H1 (cell line): ENCODE measurements around the gene MSTN. TPM values are rescaled to one million over a fixed set of nuclear protein-coding genes. Genes with fewer than 3 reads are reported as not detected.

ENCODE experiments used
- CTCF ChIA-PET: fragments of 300-600 bp; sonication (Branson Sonifier 250); formaldehyde crosslinking; loops from one replicate; lab custom pipeline; 2021; ENCODE audit not compliant: partially characterized antibody; lab: Charles Lee
- POLR2A ChIA-PET: fragments of 300-600 bp; sonication (Branson Sonifier 250); formaldehyde crosslinking; loops from one replicate; lab custom pipeline; 2021; ENCODE audit warnings: inconsistent platforms; ENCODE audit not compliant: partially characterized antibody; lab: Charles Lee
- DNase-seq, 2 experiments: peaks; one replicate each; pipeline versions ENCODE4 v3.0.0 to v3.0.0-alpha.2; 2010 to 2022; ENCODE audit warnings: low spot score in 2 of 2, low read depth in 1 of 2, mixed read lengths in 1 of 2
- FAIRE-seq: peaks from 2 replicates; lab custom pipeline; 2011; peaks lifted over from hg19 to GRCh38; lab: Jason Lieb, UNC
- H2AFZ ChIP-seq: 2 replicates; pipeline ENCODE4 v1.8.1; 2012; ENCODE audit warnings: low read length, inconsistent platforms
- H2AK5ac ChIP-seq: 2 replicates; pipeline ENCODE4 v1.6.1; 2013; ENCODE audit warnings: low read depth, low read length
- H2BK120ac ChIP-seq: replicated peaks from 2 replicates; pipeline ENCODE3; 2013; ENCODE audit warnings: low read depth, low read length, inconsistent platforms
- H2BK12ac ChIP-seq: 2 replicates; pipeline ENCODE4 v1.6.1; 2013; ENCODE audit warnings: low read depth, low read length
- H2BK15ac ChIP-seq: 2 replicates; pipeline ENCODE4 v1.6.1; 2013; ENCODE audit warnings: low read length
- H2BK20ac ChIP-seq: 2 replicates; pipeline ENCODE4 v1.6.1; 2013; ENCODE audit warnings: low read length
- H2BK5ac ChIP-seq: 2 replicates; pipeline ENCODE4 v1.6.1; 2013; ENCODE audit warnings: low read depth, low read length
- H3K14ac ChIP-seq: 2 replicates; pipeline ENCODE4 v1.6.1; 2013; ENCODE audit warnings: inconsistent platforms; ENCODE audit not compliant: insufficient read length
- H3K18ac ChIP-seq: 2 replicates; pipeline ENCODE4 v1.6.1; 2013; ENCODE audit warnings: low read length; ENCODE audit errors: extremely low read depth
- H3K23ac ChIP-seq: 2 replicates; pipeline ENCODE4 v1.6.1; 2013; ENCODE audit warnings: inconsistent platforms; ENCODE audit not compliant: insufficient read length
- H3K23me2 ChIP-seq: 2 replicates; pipeline ENCODE4 v1.6.1; 2013; ENCODE audit warnings: low read depth, low read length
- H3K27ac ChIP-seq: 2 replicates; pipeline ENCODE4 v1.6.1; 2011; ENCODE audit warnings: low read depth, low read length, inconsistent platforms
- H3K27me3 ChIP-seq, 4 experiments: replicated peaks in 1 of 4; 1 replicate in 1 of 4; 2 replicates in 3 of 4; pipeline versions ENCODE4 v1.6.1 to v1.8.1; 2011 to 2013; ENCODE audit warnings: low read length in 3 of 4, mild to moderate bottlenecking in 3 of 4, inconsistent platforms in 2 of 4, mixed read lengths in 2 of 4, moderate library complexity in 1 of 4; ENCODE audit not compliant: control insufficient read depth in 3 of 4, insufficient read depth in 3 of 4; ENCODE audit errors: extremely low read depth in 1 of 4
- H3K36me3 ChIP-seq, 4 experiments: 2 replicates each; pipeline versions ENCODE4 v1.6.1 to v1.8.1; 2011 to 2013; ENCODE audit warnings: mild to moderate bottlenecking in 4 of 4, low read length in 3 of 4, moderate library complexity in 2 of 4, control low read depth in 1 of 4, inconsistent platforms in 1 of 4; ENCODE audit not compliant: insufficient read depth in 4 of 4, control insufficient read depth in 2 of 4
- H3K4ac ChIP-seq: replicated peaks from 2 replicates; pipeline ENCODE3; 2013; ENCODE audit warnings: low read length, low read depth, mixed read lengths, inconsistent platforms; ENCODE audit not compliant: insufficient read length
- H3K4me1 ChIP-seq, 4 experiments: replicated peaks in 1 of 4; 1 replicate in 1 of 4; 2 replicates in 3 of 4; pipeline versions ENCODE4 v1.6.1 to v1.8.1; 2011 to 2013; ENCODE audit warnings: low read length in 3 of 4, inconsistent platforms in 2 of 4, mixed read lengths in 1 of 4; ENCODE audit not compliant: insufficient read depth in 4 of 4, control insufficient read depth in 3 of 4
- H3K4me2 ChIP-seq, 2 experiments: 2 replicates each; pipeline versions ENCODE4 v1.6.1 to v1.8.1; 2011 to 2013; ENCODE audit warnings: low read depth in 2 of 2, low read length in 2 of 2, control low read depth in 1 of 2, inconsistent platforms in 1 of 2, mild to moderate bottlenecking in 1 of 2; ENCODE audit not compliant: insufficient read depth in 1 of 2
- H3K4me3 ChIP-seq, 4 experiments: fragments of 200-600, 300-600 bp in 1 of 4; sonication (generic), shearing (Covaris generic), sonication (Bioruptor Twin) in 1 of 4; 2 replicates each; pipeline versions ENCODE4 v1.5.1 to v1.8.1; 2011 to 2016; ENCODE audit warnings: low read length in 4 of 4, low read depth in 3 of 4, control low read depth in 2 of 4, inconsistent platforms in 2 of 4, mild to moderate bottlenecking in 2 of 4, mixed read lengths in 1 of 4, moderate library complexity in 1 of 4; ENCODE audit not compliant: insufficient read depth in 2 of 4; ENCODE audit errors: extremely low read depth in 1 of 4
- H3K56ac ChIP-seq: replicated peaks from 2 replicates; pipeline ENCODE3; 2013; ENCODE audit warnings: low read depth, mild to moderate bottlenecking, mixed read lengths, low read length, inconsistent platforms; ENCODE audit not compliant: insufficient read length
- H3K79me1 ChIP-seq: 2 replicates; pipeline ENCODE4 v1.6.1; 2013; ENCODE audit warnings: low read depth, low read length, control low read depth
- H3K79me2 ChIP-seq, 2 experiments: 2 replicates each; pipeline versions ENCODE4 v1.6.1 to v1.8.1; 2012 to 2013; ENCODE audit warnings: low read length in 2 of 2, mild to moderate bottlenecking in 2 of 2, inconsistent platforms in 1 of 2; ENCODE audit not compliant: insufficient read depth in 2 of 2, control insufficient read depth in 1 of 2
- H3K9ac ChIP-seq, 4 experiments: replicated peaks in 1 of 4; 1 replicate in 1 of 4; 2 replicates in 3 of 4; pipeline versions ENCODE4 v1.6.1 to v1.8.1; 2011 to 2013; ENCODE audit warnings: low read depth in 3 of 4, low read length in 3 of 4, control low read depth in 2 of 4, mild to moderate bottlenecking in 2 of 4, moderate library complexity in 2 of 4, inconsistent platforms in 1 of 4; ENCODE audit errors: extremely low read depth in 1 of 4
- H3K9me3 ChIP-seq, 2 experiments: 2 replicates each; pipeline versions ENCODE4 v1.6.1 to v1.8.1; 2012 to 2013; ENCODE audit warnings: mild to moderate bottlenecking in 2 of 2, moderate library complexity in 2 of 2, control low read depth in 1 of 2, inconsistent platforms in 1 of 2, low read depth in 1 of 2, low read length in 1 of 2, mixed read lengths in 1 of 2; ENCODE audit not compliant: insufficient read depth in 2 of 2
- H4K20me1 ChIP-seq, 2 experiments: replicated peaks in 1 of 2; 2 replicates each; pipeline versions ENCODE3 to v1.8.1; 2011 to 2013; ENCODE audit warnings: inconsistent platforms in 2 of 2, low read length in 2 of 2, mild to moderate bottlenecking in 1 of 2; ENCODE audit not compliant: insufficient read depth in 2 of 2, control insufficient read depth in 1 of 2
- H4K5ac ChIP-seq: 2 replicates; pipeline ENCODE4 v1.6.1; 2013; ENCODE audit warnings: low read length, low read depth, mixed read lengths, inconsistent platforms; ENCODE audit not compliant: insufficient read length
- H4K8ac ChIP-seq: 2 replicates; pipeline ENCODE4 v1.8.0; 2013; ENCODE audit warnings: mild to moderate bottlenecking, moderate library complexity, low read length, inconsistent platforms; ENCODE audit not compliant: insufficient read depth; ENCODE audit errors: extremely low read depth
- H4K91ac ChIP-seq: replicated peaks from 2 replicates; pipeline ENCODE3; 2013; ENCODE audit warnings: low read length, mixed read lengths, inconsistent platforms; ENCODE audit not compliant: insufficient read length
- BACH1 ChIP-seq: IDR thresholded peaks from 2 replicates; pipeline ENCODE4 v1.6.1; 2012; ENCODE audit warnings: low read length, improper control_type of control experiment
- BRCA1 ChIP-seq: IDR thresholded peaks from 2 replicates; pipeline ENCODE4 v1.6.1; 2012; ENCODE audit warnings: low read depth, low read length, improper control_type of control experiment
- CTBP2 ChIP-seq: IDR thresholded peaks from 2 replicates; pipeline ENCODE4 v1.7.0; 2011; ENCODE audit warnings: borderline replicate concordance, mild to moderate bottlenecking, moderate library complexity, mixed read lengths, low read length; ENCODE audit not compliant: insufficient read depth, insufficient read length
- FOSL1 ChIP-seq: IDR thresholded peaks from 2 replicates; pipeline ENCODE4 v1.6.1; 2011; ENCODE audit warnings: mild to moderate bottlenecking, low read depth, low read length, moderate library complexity; ENCODE audit not compliant: insufficient read depth
- POU5F1 ChIP-seq: IDR thresholded peaks from 2 replicates; pipeline ENCODE4 v1.6.1; 2011; ENCODE audit warnings: low read depth, mild to moderate bottlenecking, low read length, moderate library complexity
- SP4 ChIP-seq: IDR thresholded peaks from 2 replicates; pipeline ENCODE4 v1.6.1; 2012; ENCODE audit warnings: low read length, inconsistent platforms
- USF2 ChIP-seq: IDR thresholded peaks from 2 replicates; pipeline ENCODE4 v1.6.1; 2011; ENCODE audit warnings: low read length, improper control_type of control experiment
- WGBS, 2 experiments: shearing (Covaris generic) in 1 of 2; methylation state at CpG; one replicate each; pipeline versions ENCODE4 v1.1.6 to v1.1.7; 2013 to 2015; ENCODE audit warnings: low lambda C conversion rate in 2 of 2, mixed read lengths in 2 of 2, inconsistent platforms in 1 of 2, low coverage in 1 of 2, missing lambda C conversion rate in 1 of 2; ENCODE audit not compliant: insufficient replicate concordance in 2 of 2, insufficient coverage in 1 of 2, insufficient read length in 1 of 2; ENCODE audit errors: extremely low coverage in 1 of 2, missing lambda C conversion rate in 1 of 2; 5-methylcytosine and 5-hydroxymethylcytosine counted together
- polyA plus RNA-seq, 7 experiments: library from polyadenylated mRNA; depleted of rRNA in 3 of 7; stranded (reverse) in 5 of 7; unstranded in 2 of 7; fragments of >200 nt in 5 of 7; fragments of 200-250 nt in 2 of 7; gene quantifications; 1 replicate in 5 of 7; 2 replicates in 1 of 7; 4 replicates in 1 of 7; pipeline versions ENCODE4 v1.2.1 to v1.2.3, GENCODE V29; 2011 to 2013; ENCODE audit warnings: missing spikeins in 2 of 7, mixed read lengths in 2 of 7
- total RNA-seq: library from RNA; stranded (reverse); fragmentation: NEBNext Ultra II Directional; extraction: Animal tissue kit (Norgen Biotek cat#: 25700); gene quantifications from 2 replicates; pipeline ENCODE4 v1.2.1, GENCODE V29; 2021

The MSTN gene
- total and polyA plus RNA-seq, 2 of the 8 experiments (the other 6 are each of a cell fraction or from before 2014, with no cell fraction given): not detected

GRCh38 chr2:190060019-190060418 lies 2.5 kb downstream of the MSTN start:
- no peaks in the 10 kb centered on the region for H3K79me1 ChIP-seq
- H2AK5ac ChIP-seq: no peak overlapping the region
- WGBS, 2 experiments: 95% methylated on average over 4 of the region's 4 CpGs; no CpG with 5 or more reads in 1 of the 2 experiments
- H3K27me3 ChIP-seq: no peaks in the 10 kb centered on the region
- POLR2A ChIA-PET: no interaction called here
- H3K9ac ChIP-seq: no peak overlapping the region
- H3K4me3 ChIP-seq: no peak overlapping the region
- H3K36me3 ChIP-seq: no peaks in the 10 kb centered on the region
- no peak overlapping the region for H2BK5ac ChIP-seq
- H3K14ac ChIP-seq: no peak overlapping the region
- no peaks in the 10 kb centered on the region for H3K79me2 ChIP-seq
- no peak overlapping the region for H3K18ac ChIP-seq
- no peaks in the 10 kb centered on the region for H3K9me3 ChIP-seq
- TF ChIP-seq FOSL1 (no peak), USF2 (no peak), BRCA1 (no peak), BACH1 (no peak), CTBP2 (no peak), SP4 (no peak), POU5F1 (no peak)
- no peak overlapping the region for H4K5ac ChIP-seq
- no peak overlapping the region for H3K4ac ChIP-seq
- H2AFZ ChIP-seq: no peak overlapping the region
- H2BK20ac ChIP-seq: no peak overlapping the region
- no peak overlapping the region for H2BK120ac ChIP-seq
- H3K4me1 ChIP-seq: no peaks in the 10 kb centered on the region
- no peak overlapping the region for H3K4me2 ChIP-seq
- no peak overlapping the region for H4K8ac ChIP-seq
- DNase-seq (no peak), FAIRE-seq (no peak)
- CTCF ChIA-PET: interaction anchor here (0.8 to 1.0 kb wide), 2 partner anchors 29 to 36 kb away, joined by 3 read pairs; no protein-coding TSS in a partner anchor
- no peak overlapping the region for H2BK12ac ChIP-seq
- no peak overlapping the region for H2BK15ac ChIP-seq
- H3K23ac ChIP-seq: no peak overlapping the region
- no peak overlapping the region for H4K91ac ChIP-seq
- no peak overlapping the region for H3K56ac ChIP-seq
- H3K27ac ChIP-seq: no peak overlapping the region
- no peaks in the 10 kb centered on the region for H4K20me1 ChIP-seq
- no peaks in the 10 kb centered on the region for H3K23me2 ChIP-seq
